Astrocyte of the cerebellum (primary cell): ENCODE results near the gene TMEM129.

ENCODE experiments used
- DNase-seq: peaks from one replicate; pipeline ENCODE4 v3.0.0-alpha.2; 2011; ENCODE audit warnings: low read depth
- H3K4me3 ChIP-seq: 2 replicates; pipeline ENCODE4 v1.5.1; 2011; ENCODE audit warnings: mild to moderate bottlenecking, low read depth, low read length, moderate library complexity
- in situ Hi-C: cut with HindIII; loops from 2 replicates; pipeline ENCODE4 v1.10.0; 2017; ENCODE audit warnings: low sequenced_read_pairs
- TF ChIP-seq, protein P1 (sequence below): IDR thresholded peaks from 2 replicates; pipeline ENCODE4 v1.5.1; 2012; ENCODE audit warnings: low read length, low read depth, moderate library complexity, mild to moderate bottlenecking; ENCODE audit errors: missing control alignments

Gene TMEM129

DNA sequence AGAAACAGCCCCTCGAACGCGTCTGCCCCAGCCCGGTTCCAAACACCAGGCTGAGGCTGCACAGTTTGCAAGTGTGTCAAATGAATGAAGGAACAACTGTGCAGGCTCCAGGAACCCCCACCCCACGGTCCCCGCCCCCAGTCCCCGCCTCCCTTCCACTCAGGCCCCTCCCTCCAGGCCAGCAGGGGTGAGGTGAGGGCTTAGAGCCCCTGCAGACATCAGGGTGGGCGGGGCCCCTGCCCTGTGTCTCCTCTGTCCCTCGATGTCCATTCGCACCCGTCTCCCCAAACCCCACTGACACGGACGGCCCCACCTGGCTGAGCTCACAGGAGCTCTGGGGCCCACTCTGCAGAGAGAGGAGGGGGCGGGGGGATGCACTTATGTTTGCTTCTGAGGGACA lies 28.7 kb upstream of the TMEM129 start:
- TF ChIP-seq, protein P1, sequence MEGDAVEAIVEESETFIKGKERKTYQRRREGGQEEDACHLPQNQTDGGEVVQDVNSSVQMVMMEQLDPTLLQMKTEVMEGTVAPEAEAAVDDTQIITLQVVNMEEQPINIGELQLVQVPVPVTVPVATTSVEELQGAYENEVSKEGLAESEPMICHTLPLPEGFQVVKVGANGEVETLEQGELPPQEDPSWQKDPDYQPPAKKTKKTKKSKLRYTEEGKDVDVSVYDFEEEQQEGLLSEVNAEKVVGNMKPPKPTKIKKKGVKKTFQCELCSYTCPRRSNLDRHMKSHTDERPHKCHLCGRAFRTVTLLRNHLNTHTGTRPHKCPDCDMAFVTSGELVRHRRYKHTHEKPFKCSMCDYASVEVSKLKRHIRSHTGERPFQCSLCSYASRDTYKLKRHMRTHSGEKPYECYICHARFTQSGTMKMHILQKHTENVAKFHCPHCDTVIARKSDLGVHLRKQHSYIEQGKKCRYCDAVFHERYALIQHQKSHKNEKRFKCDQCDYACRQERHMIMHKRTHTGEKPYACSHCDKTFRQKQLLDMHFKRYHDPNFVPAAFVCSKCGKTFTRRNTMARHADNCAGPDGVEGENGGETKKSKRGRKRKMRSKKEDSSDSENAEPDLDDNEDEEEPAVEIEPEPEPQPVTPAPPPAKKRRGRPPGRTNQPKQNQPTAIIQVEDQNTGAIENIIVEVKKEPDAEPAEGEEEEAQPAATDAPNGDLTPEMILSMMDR, result no peak
- in situ Hi-C loops, result no loop called here
- no peak for DNase-seq
- H3K4me3 ChIP-seq, result no peak overlapping the region

DNA sequence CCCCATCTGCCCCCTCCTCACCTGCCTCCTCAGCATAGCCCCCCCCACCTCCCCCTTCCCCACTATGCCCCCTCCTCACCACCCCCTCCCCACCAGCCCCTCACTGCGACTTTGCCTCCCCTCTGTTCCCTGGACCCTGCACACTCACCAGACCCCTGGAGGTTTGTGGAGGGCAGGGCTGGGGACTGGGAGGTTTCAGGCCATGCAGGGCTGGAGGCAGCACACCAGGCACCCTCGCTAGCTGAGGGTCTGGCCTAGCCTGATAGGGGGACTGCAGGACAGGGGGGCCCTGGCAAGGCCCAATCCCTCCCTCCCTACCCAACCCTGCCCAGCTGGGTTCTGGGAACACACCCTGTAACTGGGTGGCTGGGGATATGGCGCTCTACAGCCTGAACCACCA lies 28.2 kb upstream of the TMEM129 start:
- in situ Hi-C loops, result no loop called here
- no peak overlapping the region for H3K4me3 ChIP-seq
- TF ChIP-seq, protein P1, result no peak
- no peak for DNase-seq

DNA sequence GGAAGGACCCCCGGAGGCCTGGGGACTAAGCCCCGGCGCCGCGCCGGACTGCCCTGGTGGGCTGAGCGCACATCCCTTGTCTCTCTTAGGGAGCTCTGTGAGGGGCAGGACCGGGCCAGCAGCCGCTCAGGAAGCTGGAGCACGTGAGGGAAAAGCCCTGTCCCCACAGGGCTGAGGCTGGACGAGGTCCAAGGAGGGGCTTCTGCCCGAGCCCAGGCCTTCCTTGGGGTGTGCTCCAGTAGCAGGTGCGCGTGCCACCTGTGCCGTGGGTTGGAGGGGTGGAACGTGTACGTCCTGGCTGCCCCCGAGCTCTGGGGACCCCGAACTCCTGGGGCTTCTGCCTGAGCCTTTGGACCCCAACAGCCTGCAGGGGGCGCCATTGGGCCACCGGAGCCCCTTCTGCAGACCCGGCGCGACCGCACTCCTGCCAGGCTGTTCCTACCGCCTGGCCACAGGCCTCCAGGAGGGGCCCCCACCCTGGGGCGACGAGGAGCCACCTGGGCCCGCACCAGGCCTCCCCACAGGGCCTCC lies 27.4 kb upstream of the TMEM129 start:
- DNase-seq, result no peak
- no peak overlapping the region for H3K4me3 ChIP-seq
- in situ Hi-C loops, result no loop called here
- TF ChIP-seq, protein P1, result peak; percentile 70

DNA sequence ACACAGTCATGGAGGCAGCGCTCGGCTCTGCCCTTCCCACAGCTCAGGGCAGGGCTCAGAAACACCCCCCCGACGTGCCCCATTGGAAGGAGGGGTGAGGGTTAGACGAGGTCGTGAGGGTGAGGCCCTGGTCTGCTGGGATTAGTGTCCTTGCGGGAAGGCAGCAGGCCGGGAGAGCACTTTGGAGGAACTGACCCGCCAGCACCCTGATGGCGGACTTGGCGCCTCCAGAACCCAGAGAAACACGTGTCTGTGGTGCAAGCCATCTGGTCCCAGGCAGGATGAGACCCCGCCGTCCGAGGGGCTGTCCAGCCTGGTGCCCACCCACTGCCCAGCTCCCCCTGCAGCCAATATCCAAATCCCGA lies 26.5 kb upstream of the TMEM129 start:
- H3K4me3 ChIP-seq, result no peak overlapping the region
- DNase-seq, result no peak
- in situ Hi-C loops, result no loop called here
- TF ChIP-seq, protein P1, result no peak

DNA sequence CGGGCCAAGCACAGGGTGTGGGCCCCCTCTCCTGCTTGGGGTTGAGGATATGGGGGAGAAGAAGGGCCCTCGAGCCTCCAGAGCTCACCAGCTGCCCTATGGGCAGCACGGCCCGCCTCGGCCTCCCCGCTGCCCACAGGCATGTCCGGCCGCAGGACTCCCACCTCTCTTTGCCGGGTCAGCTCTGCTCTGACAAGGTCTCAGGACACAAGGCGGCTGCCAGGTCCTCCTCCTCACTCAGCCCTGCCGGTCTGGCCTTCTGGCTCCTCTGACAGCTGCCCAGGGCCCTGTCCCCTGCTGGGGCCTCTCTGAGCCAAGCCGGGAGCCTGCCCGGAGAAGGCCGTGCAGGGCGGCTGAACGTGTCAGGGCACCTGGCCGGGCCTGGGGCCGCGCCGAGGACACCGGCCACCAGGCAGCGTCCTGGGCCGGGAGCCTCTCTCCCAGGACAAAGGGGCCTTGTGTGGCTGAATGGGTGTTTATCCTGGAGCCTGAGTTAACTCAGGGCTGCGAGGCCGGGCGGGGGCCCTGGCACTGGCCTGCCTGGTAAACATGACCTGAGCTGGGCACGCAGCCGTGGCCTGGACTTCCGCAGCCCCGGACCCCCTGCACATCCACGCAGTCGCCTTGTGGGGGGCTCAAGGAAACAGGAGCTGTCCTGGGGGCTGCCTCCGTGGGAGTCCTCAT lies 25.9 kb upstream of the TMEM129 start:
- TF ChIP-seq, protein P1, result no peak
- no peak overlapping the region for H3K4me3 ChIP-seq

DNA sequence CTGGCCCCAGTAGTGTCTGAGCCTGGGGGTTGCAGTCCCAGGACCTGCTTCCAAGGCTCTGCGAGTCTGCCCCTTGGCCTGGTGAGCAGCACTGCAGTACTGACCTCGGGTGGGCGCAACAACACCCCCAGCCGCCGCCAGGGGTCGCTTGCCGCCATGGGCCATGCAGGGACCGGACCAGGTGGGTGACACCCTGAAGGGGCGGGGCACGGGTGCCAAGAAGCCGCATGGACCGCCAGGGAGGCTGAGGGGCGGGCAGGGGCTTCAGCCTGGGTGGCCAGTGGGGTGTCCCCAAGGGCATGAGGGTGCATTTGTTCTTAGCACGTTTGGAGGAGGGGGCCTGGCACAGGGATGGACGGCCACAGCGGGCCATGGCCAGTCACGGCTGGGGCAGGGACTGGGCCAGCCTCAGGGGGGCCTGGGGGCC lies 25.2 kb upstream of the TMEM129 start:
- in situ Hi-C loops, result no loop called here
- TF ChIP-seq, protein P1, result peak; percentile 87
- peak; percentile 22 for DNase-seq
- H3K4me3 ChIP-seq, result no peak overlapping the region

More for the DNA sequence above, 25.9 kb upstream of the TMEM129 start:
- in situ Hi-C loops, result no loop called here
- DNase-seq, result no peak
